ENCODE results near the gene ARFGEF3.
"Not testable (repeated sequence)": the region's sequence is repeated elsewhere in the genome, so short reads cannot be mapped to it uniquely, and the experiment has no call there.

Gene ARFGEF3, protein sequence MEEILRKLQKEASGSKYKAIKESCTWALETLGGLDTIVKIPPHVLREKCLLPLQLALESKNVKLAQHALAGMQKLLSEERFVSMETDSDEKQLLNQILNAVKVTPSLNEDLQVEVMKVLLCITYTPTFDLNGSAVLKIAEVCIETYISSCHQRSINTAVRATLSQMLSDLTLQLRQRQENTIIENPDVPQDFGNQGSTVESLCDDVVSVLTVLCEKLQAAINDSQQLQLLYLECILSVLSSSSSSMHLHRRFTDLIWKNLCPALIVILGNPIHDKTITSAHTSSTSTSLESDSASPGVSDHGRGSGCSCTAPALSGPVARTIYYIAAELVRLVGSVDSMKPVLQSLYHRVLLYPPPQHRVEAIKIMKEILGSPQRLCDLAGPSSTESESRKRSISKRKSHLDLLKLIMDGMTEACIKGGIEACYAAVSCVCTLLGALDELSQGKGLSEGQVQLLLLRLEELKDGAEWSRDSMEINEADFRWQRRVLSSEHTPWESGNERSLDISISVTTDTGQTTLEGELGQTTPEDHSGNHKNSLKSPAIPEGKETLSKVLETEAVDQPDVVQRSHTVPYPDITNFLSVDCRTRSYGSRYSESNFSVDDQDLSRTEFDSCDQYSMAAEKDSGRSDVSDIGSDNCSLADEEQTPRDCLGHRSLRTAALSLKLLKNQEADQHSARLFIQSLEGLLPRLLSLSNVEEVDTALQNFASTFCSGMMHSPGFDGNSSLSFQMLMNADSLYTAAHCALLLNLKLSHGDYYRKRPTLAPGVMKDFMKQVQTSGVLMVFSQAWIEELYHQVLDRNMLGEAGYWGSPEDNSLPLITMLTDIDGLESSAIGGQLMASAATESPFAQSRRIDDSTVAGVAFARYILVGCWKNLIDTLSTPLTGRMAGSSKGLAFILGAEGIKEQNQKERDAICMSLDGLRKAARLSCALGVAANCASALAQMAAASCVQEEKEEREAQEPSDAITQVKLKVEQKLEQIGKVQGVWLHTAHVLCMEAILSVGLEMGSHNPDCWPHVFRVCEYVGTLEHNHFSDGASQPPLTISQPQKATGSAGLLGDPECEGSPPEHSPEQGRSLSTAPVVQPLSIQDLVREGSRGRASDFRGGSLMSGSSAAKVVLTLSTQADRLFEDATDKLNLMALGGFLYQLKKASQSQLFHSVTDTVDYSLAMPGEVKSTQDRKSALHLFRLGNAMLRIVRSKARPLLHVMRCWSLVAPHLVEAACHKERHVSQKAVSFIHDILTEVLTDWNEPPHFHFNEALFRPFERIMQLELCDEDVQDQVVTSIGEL (N-terminal part only)

GRCh38 chr6:138161338-138162110 lies at the start of gene ARFGEF3:
Gene ARFGEF3, plus strand, starts transcription at chr6:138161939. Its CDS starts 148 bp downstream, at chr6:138162087.
- peak; percentile 71 for DNase-seq (ENCODE audit: low spot score)

GRCh38 chr6:138113588-138114210 lies 48.0 kb upstream of the ARFGEF3 start:
- no peak for DNase-seq (ENCODE audit: low spot score)

DNA sequence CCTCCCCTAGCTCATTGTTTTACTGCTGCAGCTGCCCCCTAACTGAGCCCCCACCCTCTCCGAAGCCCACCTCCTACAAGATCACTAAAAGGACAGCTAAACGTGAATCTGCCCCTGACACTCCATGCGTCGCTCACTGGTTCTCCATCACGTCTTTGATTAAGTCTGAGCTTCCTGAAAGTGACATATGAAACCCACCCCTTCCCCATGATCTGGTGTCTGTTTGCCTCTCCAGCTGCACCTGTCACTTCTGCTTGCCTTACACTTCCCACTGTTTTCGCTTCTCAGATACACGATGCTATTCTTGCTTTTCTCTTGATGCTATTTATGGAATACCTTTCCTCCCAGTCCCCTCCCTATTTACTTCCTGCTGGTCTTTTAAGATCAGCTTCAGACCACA lies 46.5 kb upstream of the ARFGEF3 start:
- DNase-seq (ENCODE audit: low spot score) = no peak

DNA sequence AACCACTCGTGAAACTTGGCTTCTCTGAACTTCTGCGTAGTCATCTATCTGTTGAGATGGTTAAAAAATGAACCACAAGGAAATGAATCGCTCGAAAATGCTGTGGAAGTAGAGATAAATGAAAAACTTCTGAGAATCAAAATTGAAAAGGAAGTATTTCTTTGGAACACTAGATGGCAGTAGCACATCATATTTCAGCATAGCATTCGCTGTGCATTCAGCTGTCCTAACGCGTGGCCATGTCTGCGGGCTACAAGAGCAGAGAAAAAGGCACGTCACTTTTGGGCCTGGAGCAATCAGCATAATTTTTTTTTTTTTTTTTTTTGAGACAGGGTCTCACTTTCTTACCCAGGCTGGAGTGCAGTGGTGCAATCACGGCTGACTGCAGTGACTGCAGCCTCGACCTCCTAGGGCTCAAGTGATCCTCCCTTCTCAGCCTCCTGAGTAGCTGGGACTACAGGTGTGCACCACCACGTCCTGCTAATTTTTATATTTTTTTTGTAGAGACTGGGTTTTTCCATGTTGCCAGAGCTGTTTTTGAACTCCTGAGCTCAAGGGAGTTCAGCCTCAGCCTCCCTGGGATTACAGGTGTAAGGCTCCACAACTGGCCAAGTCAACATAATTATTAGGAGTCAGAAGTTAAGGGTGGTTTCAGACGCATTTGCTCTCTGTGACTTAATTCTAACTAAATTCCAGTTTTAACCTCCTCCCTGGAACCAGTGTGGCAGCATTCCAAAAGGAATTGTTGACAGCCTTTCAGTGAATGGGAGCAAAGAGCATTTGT lies 45.7 kb upstream of the ARFGEF3 start:
- DNase-seq (ENCODE audit: low spot score) = peak; percentile 84

GRCh38 chr6:138116661-138116999 lies 45.1 kb upstream of the ARFGEF3 start:
- no peak for DNase-seq (ENCODE audit: low spot score)

DNA sequence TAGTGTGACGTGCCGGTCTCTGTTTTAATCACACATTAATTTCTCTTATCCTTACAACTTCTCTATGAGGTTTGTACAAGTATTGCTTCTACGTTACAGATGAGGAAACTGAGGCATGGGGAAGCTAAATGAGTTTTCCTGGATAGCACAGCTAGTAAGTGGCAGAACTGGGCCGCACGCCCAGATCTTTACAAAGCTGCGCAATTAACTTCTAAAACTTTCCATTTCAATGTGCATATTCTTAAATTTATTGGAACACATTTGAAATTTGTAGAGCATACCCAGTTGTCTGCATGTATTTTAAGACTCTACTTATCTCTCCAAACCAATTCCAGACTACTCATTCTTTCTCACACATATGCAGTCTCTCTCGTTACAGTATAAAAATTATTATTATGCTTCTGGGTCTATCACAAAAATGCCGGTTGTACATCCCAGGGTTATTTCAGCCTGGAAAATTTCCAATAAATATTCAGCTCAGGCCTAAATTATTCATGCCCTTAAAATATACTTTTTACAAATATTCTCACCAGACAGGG lies 44.3 kb upstream of the ARFGEF3 start:
- no peak for DNase-seq (ENCODE audit: low spot score)

GRCh38 chr6:138119229-138119628 lies 42.5 kb upstream of the ARFGEF3 start:
- not testable (repeated sequence) for DNase-seq (ENCODE audit: low spot score)

- DNase-seq (ENCODE audit: low spot score) = no peak
Measured at GRCh38 chr6:138119976-138120375, 41.8 kb upstream of the ARFGEF3 start.

DNA sequence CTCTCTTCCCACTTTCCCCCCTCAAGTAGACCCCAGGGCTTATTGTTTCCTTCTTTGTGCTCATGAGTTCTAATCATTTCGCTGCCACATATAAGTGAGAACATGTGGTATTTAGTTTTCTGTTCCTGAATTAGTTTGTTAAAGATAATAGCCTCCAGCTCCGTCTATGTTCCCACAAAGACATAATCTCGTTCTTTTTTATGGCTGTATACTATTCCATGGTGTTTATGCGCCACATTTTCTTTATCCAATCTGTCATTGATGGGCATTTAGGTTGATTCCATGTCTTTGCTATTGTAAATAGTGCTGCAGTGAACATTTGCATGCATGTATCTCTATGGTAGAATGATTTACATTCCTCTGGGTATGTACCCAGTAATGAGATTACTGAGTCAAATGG lies 37.6 kb upstream of the ARFGEF3 start:
- no peak for DNase-seq (ENCODE audit: low spot score)

DNA sequence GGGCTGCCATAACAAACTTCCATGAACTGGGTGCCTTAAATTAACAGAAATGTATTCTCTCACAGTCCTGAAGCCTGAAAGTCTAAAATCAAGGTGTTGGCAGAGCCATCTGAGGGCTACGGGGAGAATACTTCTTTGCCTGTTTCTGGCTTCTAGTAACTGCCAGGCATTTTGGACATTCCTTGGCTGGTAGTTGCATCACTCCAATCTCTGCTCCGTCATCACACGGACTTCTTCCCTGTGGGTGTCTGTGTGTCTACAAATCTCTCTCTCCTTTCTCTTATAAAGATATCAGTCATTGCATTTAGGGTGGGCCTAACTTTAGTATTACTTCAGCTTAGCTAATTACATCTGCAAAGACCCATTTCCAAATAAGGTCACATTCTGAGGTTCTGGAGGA lies 33.6 kb upstream of the ARFGEF3 start:
- no peak for DNase-seq (ENCODE audit: low spot score)

- DNase-seq (ENCODE audit: low spot score) = peak; percentile 13
Measured at GRCh38 chr6:138129190-138129589, 32.5 kb upstream of the ARFGEF3 start.

DNA sequence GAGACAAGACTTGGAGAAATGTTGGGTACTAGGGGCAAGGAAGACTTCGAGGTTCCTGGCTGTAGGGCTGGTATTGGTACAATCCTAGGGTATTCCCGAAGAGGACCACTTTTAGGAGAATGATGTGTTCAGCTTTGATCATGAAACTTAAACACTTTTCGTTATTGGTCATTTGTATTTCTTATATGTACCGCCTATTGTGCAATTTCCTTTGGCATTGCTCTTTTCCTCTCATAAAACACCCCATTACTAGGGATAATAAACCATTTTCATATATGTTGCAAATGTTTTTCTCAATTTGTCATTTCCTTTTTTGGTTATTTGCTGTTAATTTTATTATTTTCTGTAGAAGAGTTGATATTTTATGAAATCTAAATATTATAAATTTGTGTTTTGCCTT lies 18.9 kb upstream of the ARFGEF3 start:
- DNase-seq (ENCODE audit: low spot score) = no peak

DNA sequence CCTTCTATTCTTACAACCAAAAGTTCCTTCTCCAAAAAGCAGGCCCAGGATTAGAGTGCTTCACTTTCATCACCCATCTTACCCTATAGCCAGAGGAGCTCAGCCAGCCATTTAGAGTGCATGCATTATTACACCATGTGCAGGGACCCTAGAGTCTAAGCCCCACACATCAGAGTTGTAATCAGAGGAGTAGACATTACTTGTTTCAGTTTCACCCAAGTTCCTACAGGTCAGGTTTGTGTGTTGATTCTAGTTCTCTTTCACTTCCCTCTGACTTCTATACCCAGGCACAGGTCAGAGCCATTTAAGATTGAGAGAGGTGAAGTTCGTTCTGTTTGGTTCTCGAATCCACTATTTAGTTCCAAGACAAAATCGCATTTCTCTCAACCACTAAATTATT lies 16.3 kb upstream of the ARFGEF3 start:
- DNase-seq (ENCODE audit: low spot score) = no peak

DNA sequence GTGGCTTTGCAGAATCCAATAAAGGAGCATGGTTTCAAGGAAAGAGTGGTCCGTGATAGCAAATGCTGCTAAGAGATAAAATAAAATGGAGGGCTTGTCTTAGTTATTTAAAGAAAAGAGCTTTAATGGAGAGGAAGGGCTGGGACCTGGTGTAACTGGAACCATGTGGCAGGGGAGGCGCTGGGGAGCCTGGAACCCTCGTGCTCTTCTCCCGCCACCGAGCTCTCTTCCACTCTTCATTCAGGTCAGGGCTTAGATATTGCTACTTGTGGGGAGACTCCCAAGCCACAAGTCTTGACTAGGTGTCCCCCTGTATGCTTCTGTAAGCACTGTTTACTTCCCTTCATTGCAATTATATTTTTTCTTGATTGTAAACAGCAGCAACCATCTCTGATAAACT lies 15.2 kb upstream of the ARFGEF3 start:
- no peak for DNase-seq (ENCODE audit: low spot score)

- DNase-seq (ENCODE audit: low spot score) = no peak
Measured at GRCh38 chr6:138155443-138155842, 6.3 kb upstream of the ARFGEF3 start.

DNA sequence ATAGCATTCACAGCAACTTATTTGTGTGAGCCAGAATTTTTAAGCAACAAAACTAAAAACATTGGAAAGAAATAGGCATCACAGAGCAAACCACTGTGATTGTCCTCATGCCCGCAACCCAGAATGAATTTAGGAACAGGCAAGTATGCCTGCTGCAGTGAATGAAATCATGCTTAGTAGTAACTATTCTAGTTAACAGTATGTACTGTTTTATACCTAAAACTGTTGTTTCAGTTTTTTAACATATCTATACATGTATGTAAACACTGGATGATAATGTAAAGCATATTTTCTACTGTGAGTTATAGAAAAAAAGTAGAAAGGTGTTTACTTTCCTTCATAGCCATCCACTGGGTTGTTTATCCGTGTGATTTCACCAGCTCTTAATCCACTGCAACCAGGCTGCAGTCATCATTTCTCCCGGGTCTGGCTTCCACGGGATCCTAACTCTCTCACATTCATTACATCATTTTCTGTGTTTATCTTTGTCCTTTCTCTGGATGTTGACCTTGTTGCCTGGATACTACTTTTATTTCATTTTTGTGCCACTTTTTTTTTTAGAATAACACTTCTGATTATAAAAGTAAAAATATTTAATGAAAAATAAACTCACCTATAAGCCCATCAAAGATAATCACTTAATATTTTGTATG lies 3.6 kb upstream of the ARFGEF3 start:
- DNase-seq (ENCODE audit: low spot score) = peak; percentile 78

DNA sequence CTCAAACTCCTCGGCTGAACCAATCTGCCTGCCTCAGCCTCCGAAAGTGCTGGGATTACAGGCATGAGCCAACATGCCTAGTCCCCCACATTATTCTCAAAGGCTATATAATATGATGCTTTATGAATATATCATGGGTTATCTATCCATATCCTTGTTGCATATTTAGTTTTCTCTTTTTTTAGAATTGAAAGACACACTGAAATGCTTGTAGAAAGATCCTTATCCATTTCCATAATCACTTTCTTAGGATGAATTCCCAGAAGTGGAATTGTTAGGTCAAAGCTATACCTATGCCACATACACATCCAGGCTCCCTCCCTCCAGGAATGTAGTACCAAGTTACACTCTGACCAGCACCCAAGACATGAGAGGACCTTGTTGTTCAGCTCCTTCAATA lies 2.5 kb upstream of the ARFGEF3 start:
- peak; percentile 55 for DNase-seq (ENCODE audit: low spot score)

DNA sequence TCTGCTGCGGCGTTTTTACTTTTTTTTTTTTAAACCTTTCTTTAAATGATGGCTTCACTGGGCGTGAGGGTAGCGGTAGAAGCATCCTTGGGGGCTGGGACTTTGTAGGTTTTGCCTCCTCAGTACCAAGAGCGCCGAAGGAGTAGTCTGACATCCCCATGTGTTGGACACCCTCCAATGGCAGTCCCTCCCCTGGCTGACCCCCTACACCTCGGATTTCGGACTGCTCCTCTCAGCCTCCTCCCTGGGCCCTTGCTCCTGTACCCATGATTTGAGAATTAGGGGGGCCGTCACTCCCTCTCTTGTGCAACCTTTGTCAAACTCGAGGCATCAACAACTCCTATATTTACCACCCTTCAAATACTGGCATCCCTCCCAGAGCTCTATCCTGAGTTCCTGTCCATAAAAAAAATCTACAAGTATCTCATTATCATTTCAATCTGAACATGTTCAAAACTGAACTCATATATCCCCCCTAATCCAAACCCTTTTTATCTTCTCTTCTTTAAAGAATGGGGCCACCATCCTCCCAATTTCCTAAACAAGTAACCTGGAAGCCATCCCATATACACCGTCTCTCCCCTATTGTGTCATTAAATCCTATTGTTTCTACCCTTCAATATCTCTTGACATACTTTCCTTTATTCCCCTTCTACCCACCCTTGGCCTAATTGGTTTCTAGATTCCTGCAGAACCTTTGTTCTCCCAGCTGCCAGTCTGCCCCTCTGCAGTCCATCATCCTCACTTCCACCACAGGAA lies 1.2 kb upstream of the ARFGEF3 start:
- peak; percentile 56 for DNase-seq (ENCODE audit: low spot score)

DNA sequence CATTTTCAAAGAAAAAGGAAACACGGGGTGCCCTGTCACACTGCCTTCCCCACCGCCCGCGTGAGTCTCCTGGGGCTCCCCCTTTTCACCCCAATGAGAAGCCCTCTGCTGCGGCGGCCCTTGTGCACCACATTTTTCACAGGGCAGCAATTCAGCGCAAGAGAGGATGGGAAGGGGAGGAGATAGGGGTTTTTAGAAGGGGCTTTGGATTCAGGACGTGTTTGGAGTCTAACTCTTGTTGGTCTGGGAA lies 726 bp upstream of the ARFGEF3 start:
- peak; percentile 43 for DNase-seq (ENCODE audit: low spot score)
